ENCODE results near the gene UNCX. TPM values are rescaled to one million over a fixed set of nuclear protein-coding genes. Genes with fewer than 3 reads are reported as not detected.

Gene UNCX
- total and polyA plus RNA-seq, 2 experiments from 2014 or later = 6.7 to 11.8 TPM

GRCh38 chr7:1214516-1214915 is 18.2 kb upstream of the UNCX start:
- Histone ChIP-seq H3K36me3 (no peaks in the 10 kb centered on the region), H3K4me3 (no peak overlapping the region), H3K27ac (no peak overlapping the region), H3K4me1 (ENCODE audit: low read depth) (peaks cover 11% of the 10 kb centered on the region), H3K27me3 (peaks cover 14% of the 10 kb centered on the region), H3K9me3 (ENCODE audit: low read depth) (no peaks in the 10 kb centered on the region)
- DNase-seq (ENCODE audit: low read depth in 1 of 2, low spot score in 1 of 2) = no peak
- no peak for TF ChIP-seq CTCF (IDR thresholded peaks at IDR 0.05; ENCODE audit: low read depth, low read length)

GRCh38 chr7:1218541-1219165 is 14.0 kb upstream of the UNCX start:
- H3K36me3 ChIP-seq = no peaks in the 10 kb centered on the region
- H3K27me3 ChIP-seq = peaks cover 42% of the 10 kb centered on the region
- H3K4me1 ChIP-seq (ENCODE audit: low read depth) = peaks cover 4% of the 10 kb centered on the region
- TF ChIP-seq CTCF (IDR thresholded peaks at IDR 0.05; ENCODE audit: low read depth, low read length) = no peak
- no peaks in the 10 kb centered on the region for H3K9me3 ChIP-seq (ENCODE audit: low read depth)
- no peak for DNase-seq (ENCODE audit: low read depth in 1 of 2, low spot score in 1 of 2)
- no peak overlapping the region for H3K4me3 ChIP-seq
- no peak overlapping the region for H3K27ac ChIP-seq

GRCh38 chr7:1219498-1219897 is 13.2 kb upstream of the UNCX start:
- H3K4me3 ChIP-seq = no peak overlapping the region
- no peak for DNase-seq (ENCODE audit: low read depth in 1 of 2, low spot score in 1 of 2)
- H3K27ac ChIP-seq = no peak overlapping the region
- no peak for TF ChIP-seq CTCF (IDR thresholded peaks at IDR 0.05; ENCODE audit: low read depth, low read length)
- no peaks in the 10 kb centered on the region for H3K9me3 ChIP-seq (ENCODE audit: low read depth)
- H3K36me3 ChIP-seq = no peaks in the 10 kb centered on the region
- H3K4me1 ChIP-seq (ENCODE audit: low read depth) = peaks cover 4% of the 10 kb centered on the region
- H3K27me3 ChIP-seq = peaks cover 43% of the 10 kb centered on the region

GRCh38 chr7:1220000-1220726 is 12.5 kb upstream of the UNCX start:
- Histone ChIP-seq H3K9me3 (ENCODE audit: low read depth) (no peaks in the 10 kb centered on the region), H3K4me1 (ENCODE audit: low read depth) (peaks cover 4% of the 10 kb centered on the region), H3K36me3 (no peaks in the 10 kb centered on the region), H3K27me3 (peaks cover 43% of the 10 kb centered on the region), H3K27ac (no peak overlapping the region), H3K4me3 (no peak overlapping the region)
- no peak for DNase-seq (ENCODE audit: low read depth in 1 of 2, low spot score in 1 of 2)
- TF ChIP-seq CTCF (IDR thresholded peaks at IDR 0.05; ENCODE audit: low read depth, low read length) = no peak

- no peak for DNase-seq (ENCODE audit: low read depth in 1 of 2, low spot score in 1 of 2)
- no peaks in the 10 kb centered on the region for H3K36me3 ChIP-seq
- H3K27me3 ChIP-seq = peaks cover 53% of the 10 kb centered on the region
- no peak overlapping the region for H3K4me3 ChIP-seq
- no peak overlapping the region for H3K27ac ChIP-seq
- no peak for TF ChIP-seq CTCF (IDR thresholded peaks at IDR 0.05; ENCODE audit: low read depth, low read length)
- peaks cover 4% of the 10 kb centered on the region for H3K4me1 ChIP-seq (ENCODE audit: low read depth)
- H3K9me3 ChIP-seq (ENCODE audit: low read depth) = no peaks in the 10 kb centered on the region
These were observed 11.5 kb upstream of the UNCX start for GRCh38 chr7:1220977-1221745.

Measured in cardiac muscle cell (in vitro differentiated cells and primary cell).